Astrocyte of the spinal cord (primary cell): ENCODE results near the gene RAB20.

ENCODE experiments used
- DNase-seq: peaks from one replicate; pipeline ENCODE4 v3.0.0; 2011; ENCODE audit warnings: low read depth, low spot score
- H3K4me3 ChIP-seq: 2 replicates; pipeline ENCODE4 v1.5.1; 2011; ENCODE audit warnings: low read depth, mild to moderate bottlenecking, low read length, moderate library complexity
- in situ Hi-C: cut with HindIII; loops from 2 replicates; pipeline ENCODE4 v1.10.0; 2017; ENCODE audit warnings: low sequenced_read_pairs
- TF ChIP-seq, protein P1 (sequence below): IDR thresholded peaks from 2 replicates; pipeline ENCODE4 v1.5.1; 2012; ENCODE audit warnings: low read depth, mild to moderate bottlenecking, low read length, inconsistent platforms

Gene RAB20

DNA sequence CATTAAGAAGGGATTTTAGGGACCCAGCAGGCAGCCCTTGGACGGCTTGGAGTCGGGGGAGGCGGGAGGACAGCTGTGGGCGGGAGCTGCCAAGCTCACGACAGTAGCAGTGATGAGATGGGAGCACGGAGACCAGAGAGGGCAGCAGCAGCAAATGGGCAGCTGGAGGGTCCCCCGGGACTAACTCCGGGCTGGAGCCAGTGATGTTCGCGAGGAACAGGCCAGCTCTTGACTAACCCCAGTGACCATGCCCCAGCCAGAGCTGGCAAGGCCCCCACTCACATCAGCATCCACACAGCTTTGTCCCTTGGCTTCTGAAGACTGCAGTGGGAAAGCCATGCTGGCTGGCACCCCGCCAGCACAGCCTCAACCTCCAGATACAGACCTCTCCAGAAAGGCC, 81.9 kb downstream of the RAB20 start:
- in situ Hi-C loops: no loop called here
- TF ChIP-seq, protein P1, sequence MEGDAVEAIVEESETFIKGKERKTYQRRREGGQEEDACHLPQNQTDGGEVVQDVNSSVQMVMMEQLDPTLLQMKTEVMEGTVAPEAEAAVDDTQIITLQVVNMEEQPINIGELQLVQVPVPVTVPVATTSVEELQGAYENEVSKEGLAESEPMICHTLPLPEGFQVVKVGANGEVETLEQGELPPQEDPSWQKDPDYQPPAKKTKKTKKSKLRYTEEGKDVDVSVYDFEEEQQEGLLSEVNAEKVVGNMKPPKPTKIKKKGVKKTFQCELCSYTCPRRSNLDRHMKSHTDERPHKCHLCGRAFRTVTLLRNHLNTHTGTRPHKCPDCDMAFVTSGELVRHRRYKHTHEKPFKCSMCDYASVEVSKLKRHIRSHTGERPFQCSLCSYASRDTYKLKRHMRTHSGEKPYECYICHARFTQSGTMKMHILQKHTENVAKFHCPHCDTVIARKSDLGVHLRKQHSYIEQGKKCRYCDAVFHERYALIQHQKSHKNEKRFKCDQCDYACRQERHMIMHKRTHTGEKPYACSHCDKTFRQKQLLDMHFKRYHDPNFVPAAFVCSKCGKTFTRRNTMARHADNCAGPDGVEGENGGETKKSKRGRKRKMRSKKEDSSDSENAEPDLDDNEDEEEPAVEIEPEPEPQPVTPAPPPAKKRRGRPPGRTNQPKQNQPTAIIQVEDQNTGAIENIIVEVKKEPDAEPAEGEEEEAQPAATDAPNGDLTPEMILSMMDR: no peak
- DNase-seq: no peak
- H3K4me3 ChIP-seq: no peak overlapping the region

DNA sequence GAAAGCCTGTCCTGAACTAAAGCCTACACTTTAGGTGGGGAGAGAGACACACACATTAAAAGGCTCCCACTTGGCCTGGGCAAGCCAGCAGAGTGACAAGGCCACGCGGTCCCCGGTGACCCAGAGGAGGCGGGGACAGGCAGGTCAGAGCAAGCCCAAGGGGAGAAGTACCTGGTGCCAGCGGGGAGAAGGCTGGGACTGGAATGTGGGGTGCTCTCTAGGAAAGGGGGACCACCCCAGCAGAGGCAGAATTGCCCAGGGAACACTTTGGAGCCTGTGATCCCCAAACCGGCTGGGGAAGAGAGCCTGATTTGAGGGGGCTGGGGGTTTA, 82.3 kb downstream of the RAB20 start:
- in situ Hi-C loops: no loop called here
- TF ChIP-seq, protein P1: no peak
- H3K4me3 ChIP-seq: no peak overlapping the region
- no peak for DNase-seq

DNA sequence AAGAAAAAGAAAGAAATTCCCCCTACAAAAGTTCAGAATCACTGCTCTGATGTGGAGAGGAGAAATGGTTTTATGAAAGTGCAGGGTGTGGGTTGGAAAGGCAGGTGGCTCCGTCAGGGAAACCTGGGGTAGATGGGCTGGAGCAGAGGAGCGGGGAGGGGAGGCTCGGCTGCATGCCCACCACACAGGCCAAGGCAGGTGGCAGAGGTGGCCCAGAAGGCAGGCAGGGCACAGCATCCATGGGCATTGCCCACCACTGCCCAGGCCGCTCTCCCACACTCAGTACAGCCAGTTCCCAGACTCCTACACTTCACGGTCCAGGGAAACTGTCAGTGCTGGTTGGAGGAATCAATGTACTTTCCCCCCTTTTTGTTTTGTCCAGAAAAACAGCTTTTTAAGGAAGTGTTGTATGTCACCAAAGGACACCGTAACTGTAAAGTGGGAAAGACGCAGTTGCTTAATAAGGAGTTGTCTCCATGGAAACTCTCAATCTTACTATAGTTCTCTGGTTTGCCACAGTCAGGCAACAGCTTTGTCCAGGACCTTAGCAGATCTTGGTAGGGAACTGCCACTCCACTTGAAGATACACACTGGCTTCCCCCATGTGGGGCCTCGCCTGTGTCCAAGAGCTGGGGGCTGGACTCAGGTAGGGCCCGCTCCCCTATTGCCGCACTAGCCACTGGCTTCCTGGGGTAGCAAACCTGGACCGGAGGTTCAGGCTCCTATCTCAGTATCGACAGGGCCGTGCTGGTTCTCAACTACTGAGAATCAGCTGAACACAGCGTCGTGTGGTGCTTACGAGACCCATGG, 82.9 kb downstream of the RAB20 start:
- TF ChIP-seq, protein P1: no peak
- no peak overlapping the region for H3K4me3 ChIP-seq
- no peak for DNase-seq
- in situ Hi-C loops: no loop called here

DNA sequence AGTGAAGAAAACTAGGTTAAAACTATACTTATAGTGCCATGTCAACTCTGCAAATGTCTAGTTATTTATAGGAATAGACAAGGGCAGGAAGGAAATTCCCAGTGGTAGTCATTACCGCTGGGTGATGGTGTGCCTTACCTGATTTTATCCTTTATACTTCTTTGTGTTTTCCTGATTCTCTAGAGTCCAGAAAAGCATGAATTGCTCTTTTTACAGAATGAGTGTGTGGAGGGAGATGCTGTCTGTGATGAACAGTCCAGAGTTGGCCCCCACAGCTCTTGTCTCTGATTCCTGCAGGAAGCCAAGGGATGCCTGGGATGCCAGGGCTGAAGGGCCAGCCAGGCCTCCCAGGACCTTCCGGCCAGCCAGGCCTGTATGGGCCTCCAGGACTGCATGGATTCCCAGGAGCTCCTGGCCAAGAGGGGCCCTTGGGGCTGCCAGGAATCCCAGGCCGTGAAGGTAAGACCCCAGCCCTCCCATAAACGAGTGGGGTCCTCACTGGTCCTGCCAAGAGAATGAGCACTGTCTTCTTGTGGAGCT, 83.7 kb downstream of the RAB20 start:
- in situ Hi-C loops: no loop called here
- no peak overlapping the region for H3K4me3 ChIP-seq
- no peak for DNase-seq
- TF ChIP-seq, protein P1: no peak

DNA sequence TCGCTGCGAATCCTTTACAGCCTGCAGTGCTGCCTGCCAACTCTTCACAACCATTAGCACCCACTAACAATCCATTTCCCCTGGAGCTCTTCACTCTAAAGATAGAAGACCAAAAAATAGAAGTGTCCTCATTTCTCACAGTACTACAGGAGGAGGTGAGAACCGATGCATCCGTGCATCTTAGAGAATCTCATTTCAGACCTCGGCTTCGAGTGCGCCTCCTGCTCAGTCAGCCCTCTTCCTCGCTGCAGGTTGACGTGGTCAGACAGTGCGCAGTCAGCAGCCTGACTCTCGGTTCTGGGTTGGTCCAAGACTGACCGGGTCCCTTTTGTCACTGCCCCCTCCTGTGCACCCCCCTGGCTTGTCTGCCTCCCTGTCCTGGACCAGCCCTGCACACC, 85.3 kb downstream of the RAB20 start:
- DNase-seq: no peak
- no peak overlapping the region for H3K4me3 ChIP-seq
- TF ChIP-seq, protein P1: no peak
- in situ Hi-C loops: no loop called here

DNA sequence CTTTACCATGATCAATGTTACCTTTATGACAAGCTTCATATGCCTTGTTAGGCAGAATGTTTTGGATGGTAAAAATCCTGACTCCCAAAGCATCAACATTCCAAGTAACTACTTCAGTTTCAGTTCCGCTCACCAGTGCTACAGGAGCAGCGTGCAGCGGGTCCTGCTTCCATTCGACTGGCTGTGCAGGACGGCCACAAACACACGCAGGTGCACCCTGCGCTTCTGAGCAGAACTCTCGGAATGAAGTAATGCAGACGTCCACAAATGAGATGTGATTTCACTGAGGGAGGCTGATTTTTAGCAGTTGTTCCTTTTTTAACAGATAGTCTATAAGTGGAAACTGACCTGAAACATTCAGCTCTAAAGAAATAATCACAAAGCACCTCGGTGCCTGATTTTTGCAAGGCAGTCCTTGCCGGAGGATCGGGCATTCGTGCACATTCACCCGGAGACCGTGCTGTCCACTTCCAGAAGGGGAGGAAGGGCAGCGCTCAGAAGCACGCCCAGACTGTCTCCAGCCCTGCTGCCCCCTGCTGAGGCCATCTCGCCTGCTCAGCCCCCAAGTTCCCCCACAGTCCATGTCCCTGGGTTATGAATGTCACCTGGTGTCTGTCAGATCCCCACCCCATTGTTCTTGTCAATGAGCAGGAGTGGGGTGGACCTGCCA, 85.8 kb downstream of the RAB20 start:
- TF ChIP-seq, protein P1: no peak
- no peak overlapping the region for H3K4me3 ChIP-seq
- DNase-seq: no peak
- in situ Hi-C loops: no loop called here
